Brain microvascular endothelial cell (primary cell): ENCODE data around the gene SNRPD1.
"Not testable (repeated sequence)": the region's sequence is repeated elsewhere in the genome, so short reads cannot be mapped to it uniquely, and the experiment has no call there.

ENCODE experiments used
- DNase-seq: peaks from one replicate; pipeline ENCODE4 v3.0.0-alpha.2; 2020
- H3K27ac ChIP-seq: fragments of 250-450 bp; sonication (Bioruptor Pico); 2 replicates; pipeline ENCODE4 v1.5.1; 2020; ENCODE audit warnings: mild to moderate bottlenecking, moderate library complexity
- H3K27me3 ChIP-seq: fragments of 250-450 bp; sonication (Bioruptor Pico); replicated peaks from 2 replicates; pipeline ENCODE4 v1.5.1; 2020; ENCODE audit warnings: mild to moderate bottlenecking
- H3K36me3 ChIP-seq: fragments of 250-450 bp; sonication (Bioruptor Pico); replicated peaks from 2 replicates; pipeline ENCODE4 v1.5.1; 2020; ENCODE audit warnings: mild to moderate bottlenecking
- H3K4me3 ChIP-seq: 2 replicates; pipeline ENCODE4 v1.5.1; 2011; ENCODE audit warnings: low read depth, mild to moderate bottlenecking, control low read depth, low read length, moderate library complexity
- in situ Hi-C: cut with HindIII; loops from 2 replicates; pipeline ENCODE4 v1.10.0; 2017; ENCODE audit warnings: low sequenced_read_pairs, low pct_ligation_motif_present
- TF ChIP-seq, protein P1 (sequence below): IDR thresholded peaks from 2 replicates; pipeline ENCODE4 v1.5.1; 2011; ENCODE audit warnings: low read depth, mild to moderate bottlenecking, moderate library complexity, low read length, control low read depth, inconsistent platforms; ENCODE audit errors: missing control alignments

Gene SNRPD1

DNA sequence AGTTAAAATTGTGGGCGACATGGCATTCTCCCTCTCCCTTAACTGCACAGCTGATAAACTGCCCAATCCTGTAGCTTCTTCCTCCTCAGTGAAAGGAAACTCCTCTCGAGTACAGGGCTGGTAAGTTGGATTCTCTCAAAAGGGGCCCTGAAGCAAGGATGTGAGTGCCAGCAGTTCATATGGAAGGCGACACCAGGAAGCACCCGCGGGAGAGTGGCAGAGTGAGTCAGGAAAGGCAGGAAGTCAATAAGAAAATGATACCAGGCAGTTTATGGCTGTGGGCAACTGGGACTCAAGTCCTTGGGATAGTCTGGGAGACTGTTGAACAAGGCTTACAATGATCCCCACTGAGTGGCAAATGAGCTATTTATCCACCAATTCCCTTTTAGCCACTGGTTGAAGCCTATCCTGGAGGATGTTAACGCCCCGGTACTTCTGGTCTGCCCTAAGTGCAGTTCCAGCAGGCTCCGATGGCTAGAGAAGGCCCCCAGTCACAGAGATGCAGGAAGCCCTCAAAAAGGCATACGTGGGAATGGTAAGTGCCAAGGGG is 57.7 kb downstream of the SNRPD1 start:
- no peak overlapping the region for H3K27ac ChIP-seq
- no peak for DNase-seq
- in situ Hi-C loops: no loop called here
- TF ChIP-seq, protein P1, sequence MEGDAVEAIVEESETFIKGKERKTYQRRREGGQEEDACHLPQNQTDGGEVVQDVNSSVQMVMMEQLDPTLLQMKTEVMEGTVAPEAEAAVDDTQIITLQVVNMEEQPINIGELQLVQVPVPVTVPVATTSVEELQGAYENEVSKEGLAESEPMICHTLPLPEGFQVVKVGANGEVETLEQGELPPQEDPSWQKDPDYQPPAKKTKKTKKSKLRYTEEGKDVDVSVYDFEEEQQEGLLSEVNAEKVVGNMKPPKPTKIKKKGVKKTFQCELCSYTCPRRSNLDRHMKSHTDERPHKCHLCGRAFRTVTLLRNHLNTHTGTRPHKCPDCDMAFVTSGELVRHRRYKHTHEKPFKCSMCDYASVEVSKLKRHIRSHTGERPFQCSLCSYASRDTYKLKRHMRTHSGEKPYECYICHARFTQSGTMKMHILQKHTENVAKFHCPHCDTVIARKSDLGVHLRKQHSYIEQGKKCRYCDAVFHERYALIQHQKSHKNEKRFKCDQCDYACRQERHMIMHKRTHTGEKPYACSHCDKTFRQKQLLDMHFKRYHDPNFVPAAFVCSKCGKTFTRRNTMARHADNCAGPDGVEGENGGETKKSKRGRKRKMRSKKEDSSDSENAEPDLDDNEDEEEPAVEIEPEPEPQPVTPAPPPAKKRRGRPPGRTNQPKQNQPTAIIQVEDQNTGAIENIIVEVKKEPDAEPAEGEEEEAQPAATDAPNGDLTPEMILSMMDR: no peak
- H3K27me3 ChIP-seq: no peaks in the 10 kb centered on the region
- no peak overlapping the region for H3K4me3 ChIP-seq
- no peaks in the 10 kb centered on the region for H3K36me3 ChIP-seq

DNA sequence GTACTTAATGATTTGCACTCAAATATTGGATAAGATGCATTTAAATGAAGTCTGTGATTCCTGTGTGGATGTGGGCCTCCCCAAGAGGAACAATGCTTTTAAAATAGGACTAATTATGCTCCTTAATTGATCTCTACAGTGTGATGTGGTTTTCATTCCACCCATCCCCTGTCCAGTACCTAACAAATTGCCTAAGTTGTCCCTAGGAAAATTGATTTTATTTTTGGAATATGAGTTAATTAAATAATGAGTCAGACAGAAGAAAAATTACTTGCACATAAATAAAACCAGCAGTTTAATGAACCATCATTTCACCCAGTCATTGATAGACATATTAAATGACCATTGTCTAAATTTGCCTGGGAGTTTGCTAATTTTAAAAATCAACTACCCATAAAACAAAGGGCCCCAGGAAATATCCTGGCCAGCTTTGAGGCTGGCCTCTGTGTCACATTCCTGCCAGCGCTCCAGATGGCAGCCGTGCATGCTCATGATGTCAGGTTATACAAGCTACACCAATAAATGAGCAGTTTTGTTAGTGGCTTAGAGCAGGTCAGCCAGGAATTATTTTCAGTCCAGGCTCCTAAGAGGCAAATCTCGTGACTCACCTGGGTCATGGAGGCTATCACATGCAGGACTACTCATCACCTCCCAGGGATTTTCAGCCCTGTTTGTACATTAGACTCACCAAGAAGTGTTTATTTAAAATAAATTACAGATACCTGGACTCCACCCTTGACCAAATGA is 60.6 kb downstream of the SNRPD1 start:
- Histone ChIP-seq H3K27me3 (no peaks in the 10 kb centered on the region), H3K27ac (no peak overlapping the region), H3K4me3 (no peak overlapping the region), H3K36me3 (no peaks in the 10 kb centered on the region)
- TF ChIP-seq, protein P1: no peak
- in situ Hi-C loops: no loop called here
- peak; percentile 41 for DNase-seq

DNA sequence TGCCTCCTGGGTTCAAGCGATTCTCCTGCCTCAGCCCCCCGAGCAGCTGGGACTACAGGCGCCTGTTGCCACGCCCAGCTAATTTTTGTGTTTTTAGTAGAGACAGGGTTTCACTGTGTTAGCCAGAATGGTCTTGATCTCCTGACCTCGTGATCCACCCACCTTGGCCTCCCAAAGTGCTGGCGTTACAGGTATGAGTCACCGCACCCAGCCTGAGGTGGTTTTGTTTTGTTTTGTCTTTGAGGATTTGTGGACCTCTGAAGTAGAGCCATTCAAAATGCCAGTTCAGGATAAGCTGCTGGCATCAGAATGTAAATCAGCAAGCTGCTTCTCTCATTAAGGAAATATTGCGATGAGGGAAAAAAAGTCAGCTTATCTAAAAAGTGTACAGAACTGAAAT is 63.2 kb downstream of the SNRPD1 start:
- H3K4me3 ChIP-seq, H3K36me3 ChIP-seq, H3K27ac ChIP-seq, H3K27me3 ChIP-seq, DNase-seq, in situ Hi-C loops: not testable (repeated sequence)

DNA sequence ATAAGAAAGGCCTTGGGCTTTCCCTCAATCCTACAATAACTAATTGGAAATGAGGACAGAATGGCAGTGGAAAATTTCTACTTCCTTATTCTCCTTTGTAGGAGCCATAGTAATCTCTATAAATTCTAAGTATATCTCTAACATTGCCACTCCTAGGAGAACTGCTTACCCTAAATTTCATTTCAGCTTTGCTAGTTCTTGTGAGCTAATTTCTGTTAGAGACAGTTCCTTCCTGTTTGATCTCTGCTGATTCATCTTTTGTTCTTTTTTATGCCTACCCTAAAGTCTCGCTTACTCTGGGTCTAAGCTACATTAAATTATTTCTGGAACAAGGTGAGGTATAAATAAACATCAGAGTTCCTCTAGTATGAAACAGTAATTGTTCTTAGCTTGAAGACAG is 66.7 kb downstream of the SNRPD1 start:
- TF ChIP-seq, protein P1: no peak

DNA sequence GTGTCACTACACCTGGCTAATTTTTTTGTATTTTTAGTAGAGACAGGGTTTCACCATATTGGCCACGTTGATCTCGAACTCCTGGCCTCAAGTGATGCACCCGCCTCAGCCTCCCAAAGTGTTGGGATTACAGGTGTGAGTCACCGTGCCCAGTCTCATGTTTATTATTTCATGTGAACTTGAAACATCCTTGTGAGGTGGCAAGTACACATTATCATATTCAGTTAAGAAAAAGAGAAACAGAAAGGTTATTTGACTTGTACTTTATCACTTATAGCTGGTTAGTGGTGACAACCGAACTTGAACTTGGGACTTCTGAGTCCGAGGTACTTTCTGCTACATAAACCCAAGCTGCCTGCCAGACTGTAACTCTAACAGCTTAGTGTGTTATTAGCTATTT is 68.0 kb downstream of the SNRPD1 start:
- in situ Hi-C loops: no loop called here
- Histone ChIP-seq H3K4me3 (no peak overlapping the region), H3K27me3 (no peaks in the 10 kb centered on the region), H3K36me3 (no peaks in the 10 kb centered on the region), H3K27ac (no peak overlapping the region)
- TF ChIP-seq, protein P1: no peak
- no peak for DNase-seq

More for the DNA sequence above, 66.7 kb downstream of the SNRPD1 start:
- Histone ChIP-seq H3K4me3 (no peak overlapping the region), H3K27me3 (no peaks in the 10 kb centered on the region), H3K27ac (no peak overlapping the region), H3K36me3 (no peaks in the 10 kb centered on the region)
- in situ Hi-C loops: no loop called here
- no peak for DNase-seq

DNA sequence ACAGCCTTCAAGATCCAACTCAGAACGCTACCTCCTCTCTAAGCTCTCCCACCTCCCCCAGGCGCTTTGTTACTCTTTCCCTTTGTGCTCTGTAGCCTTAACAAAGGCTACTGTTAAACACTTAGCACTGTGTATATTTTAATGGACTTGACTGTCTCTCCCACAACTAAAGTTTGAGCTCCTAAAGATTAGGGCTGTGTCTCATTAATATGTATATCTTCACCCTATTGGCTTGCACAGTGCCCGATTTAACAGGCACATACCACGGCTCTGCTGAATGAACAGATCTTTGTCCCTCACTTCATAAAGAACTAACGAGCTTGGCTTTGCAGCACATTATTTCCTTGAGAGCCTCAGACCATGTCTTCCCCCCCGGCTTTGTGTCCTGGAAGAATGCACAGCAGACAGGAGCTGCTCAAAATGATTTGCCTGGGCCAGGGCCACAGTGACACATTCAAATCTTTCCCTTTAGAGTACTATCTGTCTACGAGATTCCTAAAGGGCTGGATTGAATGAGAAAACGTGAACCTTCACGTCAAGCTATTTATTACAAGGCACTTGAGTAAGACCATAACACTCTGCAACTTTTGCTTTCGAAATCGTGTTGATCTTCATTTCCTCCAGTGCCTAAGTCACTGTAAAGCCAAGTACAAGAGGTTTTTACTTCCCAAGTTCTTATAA is 70.4 kb downstream of the SNRPD1 start:
- peak overlapping the region; percentile 38 for H3K4me3 ChIP-seq
- in situ Hi-C loops: no loop called here
- H3K27me3 ChIP-seq: no peaks in the 10 kb centered on the region
- H3K27ac ChIP-seq: no peak overlapping the region
- TF ChIP-seq, protein P1: no peak
- no peaks in the 10 kb centered on the region for H3K36me3 ChIP-seq
- no peak for DNase-seq
